Immature natural killer cell (primary cell): ENCODE measurements around the gene EPB41L1. TPM values are rescaled to one million over a fixed set of nuclear protein-coding genes. Genes with fewer than 3 reads are reported as not detected.

Source experiments
- DNase-seq, 3 donors: peaks; one replicate each; pipeline ENCODE4 v3.0.0; 2022; ENCODE audit warnings: mixed read lengths in 1 of 3
- H3K27ac Mint-ChIP-seq, 6 donors: one replicate each; pipeline ENCODE4 v1.8.0; 2020; ENCODE audit warnings: mixed read lengths in 6 of 6, mild to moderate bottlenecking in 5 of 6, inconsistent platforms in 4 of 6, moderate library complexity in 3 of 6
- H3K27me3 Mint-ChIP-seq, 3 donors: one replicate each; pipeline ENCODE4 v1.8.0; 2020 to 2021; ENCODE audit warnings: low read depth in 3 of 3, mild to moderate bottlenecking in 3 of 3, mixed read lengths in 3 of 3, moderate library complexity in 3 of 3, inconsistent platforms in 1 of 3
- H3K36me3 Mint-ChIP-seq, 3 donors: one replicate each; pipeline ENCODE4 v1.8.0; 2020; ENCODE audit warnings: mixed read lengths in 3 of 3, inconsistent platforms in 2 of 3, mild to moderate bottlenecking in 2 of 3
- H3K4me1 Mint-ChIP-seq, 2 donors: one replicate each; pipeline ENCODE4 v1.8.0; 2020; ENCODE audit warnings: inconsistent platforms in 2 of 2, mild to moderate bottlenecking in 2 of 2, mixed read lengths in 2 of 2, moderate library complexity in 1 of 2
- H3K4me3 Mint-ChIP-seq, 5 donors: one replicate each; pipeline ENCODE4 v1.8.0; 2020; ENCODE audit warnings: mild to moderate bottlenecking in 5 of 5, mixed read lengths in 5 of 5, inconsistent platforms in 3 of 5, moderate library complexity in 3 of 5
- H3K9me3 Mint-ChIP-seq, 6 donors: one replicate each; pipeline ENCODE4 v1.8.0; 2020; ENCODE audit warnings: mild to moderate bottlenecking in 6 of 6, mixed read lengths in 6 of 6, inconsistent platforms in 4 of 6, moderate library complexity in 3 of 6
- polyA plus RNA-seq, 3 donors: library from polyadenylated mRNA; unstranded; fragments of 300-500 nt; fragmentation: Illumina TruSeq; gene quantifications; one replicate each; pipeline ENCODE4 v1.2.3, GENCODE V29; 2021

EPB41L1 gene
- polyA plus RNA-seq, 3 donors from 2014 or later = not detected

DNA sequence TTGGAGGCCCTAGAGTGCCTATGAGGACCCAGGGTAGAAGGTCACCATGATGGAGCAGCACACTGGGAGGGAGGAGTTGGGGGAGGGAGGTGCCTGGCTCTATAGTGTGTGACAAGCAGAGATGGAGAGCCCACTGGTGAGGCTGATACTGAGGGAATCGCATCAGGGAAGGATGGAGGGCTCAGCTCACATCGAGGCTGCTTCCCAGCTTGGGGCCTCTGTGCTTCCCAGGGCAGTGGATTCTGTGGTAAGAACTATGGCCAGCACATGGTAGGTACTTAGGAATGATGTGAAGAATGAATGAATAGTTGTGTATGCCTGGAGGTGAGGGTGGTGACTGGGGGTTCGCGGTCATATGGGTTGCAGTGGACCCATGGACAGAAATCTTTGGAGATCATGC lies 1.3 kb upstream of the EPB41L1 start:
- DNase-seq = no peak
- Mint-ChIP-seq H3K27me3 (peaks cover 0 to 16% (median 7%) of the 10 kb centered on the region in 3 donors), H3K4me3 (peak overlapping the region; percentile 14 to 71 (median 51)), H3K4me1 (peaks cover 0 to 4% of the 10 kb centered on the region in 2 donors), H3K27ac (peak overlapping the region in 1 of 6 donors; percentile 40), H3K9me3 (peaks cover 0 to 2% (median 0%) of the 10 kb centered on the region in 6 donors), H3K36me3 (peaks cover 0 to 3% (median 0%) of the 10 kb centered on the region in 3 donors)

DNA sequence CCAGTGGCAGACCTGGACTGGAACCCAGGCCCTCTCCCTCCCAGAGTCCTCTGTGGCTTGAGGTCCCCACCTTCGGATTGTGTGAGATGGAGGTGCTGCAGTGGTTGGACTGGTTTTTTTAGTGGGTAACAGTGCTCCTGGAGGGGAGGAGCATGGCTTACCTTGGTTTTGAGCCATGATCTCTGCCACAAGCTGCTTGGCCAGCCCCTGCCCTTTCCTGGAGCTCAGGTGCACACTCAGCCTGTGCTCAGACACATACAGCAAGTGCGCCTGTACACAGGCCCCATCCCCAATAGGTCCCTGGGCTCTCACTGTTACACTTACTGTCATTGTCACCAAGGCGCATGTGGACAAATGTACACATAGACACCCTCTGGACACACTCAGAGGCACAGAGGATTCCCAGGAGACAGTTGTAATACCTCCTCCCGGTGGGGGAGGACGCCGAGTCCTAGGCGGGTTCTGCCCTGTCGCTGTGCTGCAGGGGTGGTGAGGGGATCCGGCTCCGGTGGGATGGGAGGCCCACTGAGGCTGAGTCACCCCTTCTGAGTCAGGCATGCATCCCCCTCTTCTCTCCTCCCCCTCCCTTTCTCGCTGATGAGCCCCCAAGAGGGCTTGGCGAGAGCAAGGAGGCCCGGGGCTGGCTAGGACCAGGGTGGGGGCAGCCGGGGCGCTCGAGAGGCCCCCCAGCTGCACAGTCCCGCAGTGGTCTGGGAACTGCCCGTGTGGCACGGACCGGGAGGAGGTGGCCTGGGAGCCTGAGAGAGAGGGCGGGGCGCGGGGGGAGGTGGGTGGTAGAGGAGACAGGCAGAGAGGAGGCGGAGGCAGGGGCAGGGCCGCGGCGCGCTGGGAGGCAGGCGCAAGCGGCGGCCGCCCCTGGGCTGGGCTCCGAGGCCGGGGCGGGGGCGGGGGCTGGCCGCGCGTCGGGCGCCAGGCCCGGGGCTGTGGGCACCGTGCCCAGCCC lies 522 bp upstream of the EPB41L1 start:
- H3K4me3 Mint-ChIP-seq = peak overlapping the region in 3 of 5 donors; percentile 27 to 71 (median 38)
- H3K27ac Mint-ChIP-seq = no peak overlapping the region
- peaks cover 0 to 3% (median 0%) of the 10 kb centered on the region in 3 donors for H3K36me3 Mint-ChIP-seq
- peak in 2 of 3 donors; percentile 12 to 17 for DNase-seq
- H3K27me3 Mint-ChIP-seq = peaks cover 0 to 18% (median 7%) of the 10 kb centered on the region in 3 donors
- peaks cover 0 to 2% (median 0%) of the 10 kb centered on the region in 6 donors for H3K9me3 Mint-ChIP-seq
- H3K4me1 Mint-ChIP-seq = peaks cover 0 to 4% of the 10 kb centered on the region in 2 donors

DNA sequence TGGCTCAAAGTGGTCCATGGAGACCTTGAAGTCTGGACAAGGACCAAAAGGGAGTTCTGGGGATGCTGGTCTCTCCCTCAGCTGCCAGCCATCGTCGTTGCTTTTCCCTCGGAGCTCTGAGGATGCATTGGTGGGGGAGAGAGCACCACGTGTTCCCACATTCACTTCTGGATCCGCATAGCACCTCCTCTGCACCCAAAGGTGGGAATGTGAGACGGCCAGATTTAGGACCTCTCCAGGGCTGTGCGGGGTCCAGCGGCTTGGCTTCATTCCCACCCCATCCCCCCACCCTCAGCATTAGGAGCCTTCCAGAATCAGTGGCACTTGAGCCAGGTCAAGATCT lies 1.1 kb downstream of the EPB41L1 start:
- peaks cover 0 to 2% (median 0%) of the 10 kb centered on the region in 6 donors for H3K9me3 Mint-ChIP-seq
- peaks cover 0 to 3% (median 0%) of the 10 kb centered on the region in 3 donors for H3K36me3 Mint-ChIP-seq
- H3K4me3 Mint-ChIP-seq = peak overlapping the region in 2 of 5 donors; percentile 69 to 81

DNA sequence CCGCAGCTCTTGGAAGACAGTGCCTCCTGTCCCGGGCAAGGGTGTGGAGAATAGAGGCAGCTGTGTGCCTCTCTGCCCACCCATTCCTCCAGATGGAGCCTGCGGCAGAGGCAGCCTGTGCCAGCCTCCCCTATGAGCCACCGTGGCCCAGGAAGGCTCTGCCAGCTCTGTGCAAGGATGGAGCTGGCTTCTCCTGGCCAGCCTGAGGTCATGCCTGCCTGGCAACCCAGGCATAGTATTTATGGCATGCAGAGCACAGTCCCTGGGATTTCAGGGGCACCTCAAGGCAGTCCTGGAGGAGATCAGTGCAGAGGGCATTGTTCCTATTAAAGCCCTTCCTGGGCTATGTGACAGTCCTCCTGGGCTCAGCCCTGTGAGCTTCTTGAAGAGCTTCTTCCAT lies 1.5 kb downstream of the EPB41L1 start:
- no peak overlapping the region for H3K27ac Mint-ChIP-seq

More for the DNA sequence above, 1.1 kb downstream of the EPB41L1 start:
- H3K4me1 Mint-ChIP-seq = peaks cover 0 to 4% of the 10 kb centered on the region in 2 donors
- no peak overlapping the region for H3K27ac Mint-ChIP-seq
- no peak for DNase-seq
- H3K27me3 Mint-ChIP-seq = peaks cover 0 to 18% (median 7%) of the 10 kb centered on the region in 3 donors

DNA sequence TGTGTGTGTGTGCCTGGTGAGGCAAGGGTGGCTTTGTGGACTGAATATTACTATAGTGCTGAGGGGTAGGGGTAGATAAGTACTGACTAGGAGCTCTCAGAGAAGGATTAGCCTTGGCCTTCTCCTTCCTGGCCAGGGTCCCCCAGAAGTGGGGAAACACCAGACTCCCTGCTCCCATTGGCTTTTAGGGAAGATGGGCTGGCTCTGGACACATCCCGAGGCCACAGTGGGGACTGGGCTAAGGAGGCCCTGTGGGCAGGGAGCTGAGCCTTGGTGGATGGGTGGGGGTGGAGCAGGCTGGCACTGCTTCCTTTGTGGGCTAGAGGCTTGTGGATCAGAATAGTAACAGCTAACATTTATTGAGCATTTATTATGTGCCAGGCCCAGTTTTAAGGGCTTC lies 3.1 kb downstream of the EPB41L1 start:
- H3K36me3 Mint-ChIP-seq = peaks cover 0 to 3% (median 0%) of the 10 kb centered on the region in 3 donors
- H3K4me1 Mint-ChIP-seq = peaks cover 0 to 4% of the 10 kb centered on the region in 2 donors
- no peak for DNase-seq
- no peak overlapping the region for H3K27ac Mint-ChIP-seq
- H3K9me3 Mint-ChIP-seq = peaks cover 0 to 2% (median 0%) of the 10 kb centered on the region in 6 donors
- H3K27me3 Mint-ChIP-seq = peaks cover 0 to 11% (median 5%) of the 10 kb centered on the region in 3 donors
- no peak overlapping the region for H3K4me3 Mint-ChIP-seq

More for the DNA sequence above, 1.5 kb downstream of the EPB41L1 start:
- H3K9me3 Mint-ChIP-seq = peaks cover 0 to 2% (median 0%) of the 10 kb centered on the region in 6 donors
- peaks cover 0 to 4% of the 10 kb centered on the region in 2 donors for H3K4me1 Mint-ChIP-seq
- no peak overlapping the region for H3K4me3 Mint-ChIP-seq
- H3K36me3 Mint-ChIP-seq = peaks cover 0 to 3% (median 0%) of the 10 kb centered on the region in 3 donors
- DNase-seq = no peak
- H3K27me3 Mint-ChIP-seq = peaks cover 0 to 14% (median 7%) of the 10 kb centered on the region in 3 donors

DNA sequence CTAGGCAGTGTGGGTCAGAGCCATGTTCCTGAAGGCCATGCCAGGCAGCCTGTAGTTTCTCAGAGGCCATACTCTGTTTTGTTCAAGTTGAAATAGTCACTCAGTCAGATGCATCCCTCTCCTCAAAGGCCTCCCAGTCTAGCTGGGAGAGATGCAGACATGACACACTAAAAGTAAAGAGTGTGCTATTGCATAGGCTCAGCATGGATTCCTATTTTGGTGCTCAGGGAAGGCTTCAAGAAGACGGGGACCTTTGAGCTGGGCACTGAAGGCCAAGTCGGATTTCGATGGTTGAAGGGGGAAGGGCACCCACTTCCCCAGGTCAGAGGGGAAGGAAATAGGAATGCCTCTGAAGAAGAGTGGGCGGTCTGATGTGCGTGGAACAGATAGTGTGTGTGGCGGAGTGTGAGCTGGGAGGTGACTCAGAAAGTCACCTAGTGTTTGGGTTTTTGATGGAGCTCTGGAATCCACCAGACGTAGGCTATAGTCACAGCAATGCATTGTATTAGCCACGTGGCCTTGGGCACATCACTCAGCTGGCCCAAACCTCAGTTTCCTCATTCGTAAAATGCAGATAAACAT lies 3.7 kb downstream of the EPB41L1 start:
- Mint-ChIP-seq H3K9me3 (peaks cover 0 to under 1% (median 0%) of the 10 kb centered on the region in 6 donors), H3K4me3 (no peak overlapping the region), H3K4me1 (peaks cover 0 to 4% of the 10 kb centered on the region in 2 donors), H3K27me3 (peaks cover 0 to 11% (median 4%) of the 10 kb centered on the region in 3 donors), H3K27ac (no peak overlapping the region), H3K36me3 (peaks cover 0 to under 1% (median 0%) of the 10 kb centered on the region in 3 donors)
- DNase-seq = no peak

DNA sequence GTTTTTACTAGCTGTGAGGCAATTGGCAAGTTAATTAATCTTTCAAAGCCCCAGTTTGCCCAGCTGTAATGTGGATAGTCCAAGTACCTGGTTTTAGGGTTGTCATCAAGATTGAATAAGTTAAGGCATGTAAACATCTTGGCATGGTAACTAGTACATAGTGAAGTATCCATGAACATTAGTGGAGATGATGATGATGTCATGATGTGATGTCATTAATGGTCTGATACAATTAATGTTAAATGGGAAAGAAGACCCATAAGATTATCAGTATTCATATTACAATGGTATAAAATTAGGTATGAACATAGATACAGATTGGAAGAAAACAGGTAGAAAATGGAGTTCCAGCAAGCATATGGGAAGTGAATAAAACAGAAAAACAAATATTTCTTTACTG lies 5.3 kb downstream of the EPB41L1 start:
- no peaks in the 10 kb centered on the region for H3K36me3 Mint-ChIP-seq
- H3K27me3 Mint-ChIP-seq = peaks cover 0 to 14% (median 5%) of the 10 kb centered on the region in 3 donors
- no peaks in the 10 kb centered on the region for H3K9me3 Mint-ChIP-seq
- peaks cover 0 to 4% of the 10 kb centered on the region in 2 donors for H3K4me1 Mint-ChIP-seq
- DNase-seq = no peak
- no peak overlapping the region for H3K4me3 Mint-ChIP-seq
- no peak overlapping the region for H3K27ac Mint-ChIP-seq

DNA sequence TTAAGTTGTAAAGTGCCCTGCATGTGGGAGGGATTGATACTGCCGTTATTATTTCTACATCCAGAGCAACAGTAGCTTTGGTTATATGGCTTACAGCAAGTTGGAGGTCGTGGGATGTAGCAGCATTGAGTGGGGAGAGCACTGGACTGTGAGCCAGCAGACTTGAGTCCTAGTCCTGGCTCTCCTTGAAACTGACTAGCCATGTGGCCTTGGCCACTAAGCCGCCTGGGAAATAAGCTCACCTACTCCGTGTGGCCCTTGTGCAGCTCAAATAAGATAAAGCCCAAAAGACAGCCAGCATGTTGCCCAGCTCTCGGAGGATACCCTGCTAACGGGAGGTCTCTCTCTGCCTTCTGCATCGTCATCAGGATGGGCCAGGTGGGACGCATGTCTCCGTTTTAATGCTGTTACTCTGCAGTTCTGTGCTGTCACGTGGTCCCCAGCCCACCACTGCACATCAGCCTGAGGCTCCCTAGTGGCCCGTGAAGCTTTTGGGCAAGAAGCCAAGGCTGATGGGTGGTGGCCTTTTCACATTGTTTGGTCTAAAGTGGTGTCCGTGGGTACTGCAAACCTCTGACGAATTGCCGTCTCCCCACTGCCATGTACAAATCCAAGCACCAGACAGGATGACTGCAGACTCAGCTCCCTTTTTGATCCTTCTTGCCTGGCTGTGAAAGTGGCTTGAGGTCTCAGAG lies 7.9 kb downstream of the EPB41L1 start:
- no peak for DNase-seq
- no peaks in the 10 kb centered on the region for H3K9me3 Mint-ChIP-seq
- H3K4me1 Mint-ChIP-seq = no peaks in the 10 kb centered on the region
- H3K36me3 Mint-ChIP-seq = no peaks in the 10 kb centered on the region
- H3K27ac Mint-ChIP-seq = no peak overlapping the region
- H3K27me3 Mint-ChIP-seq = peaks cover 0 to 11% (median 1%) of the 10 kb centered on the region in 3 donors
- no peak overlapping the region for H3K4me3 Mint-ChIP-seq

DNA sequence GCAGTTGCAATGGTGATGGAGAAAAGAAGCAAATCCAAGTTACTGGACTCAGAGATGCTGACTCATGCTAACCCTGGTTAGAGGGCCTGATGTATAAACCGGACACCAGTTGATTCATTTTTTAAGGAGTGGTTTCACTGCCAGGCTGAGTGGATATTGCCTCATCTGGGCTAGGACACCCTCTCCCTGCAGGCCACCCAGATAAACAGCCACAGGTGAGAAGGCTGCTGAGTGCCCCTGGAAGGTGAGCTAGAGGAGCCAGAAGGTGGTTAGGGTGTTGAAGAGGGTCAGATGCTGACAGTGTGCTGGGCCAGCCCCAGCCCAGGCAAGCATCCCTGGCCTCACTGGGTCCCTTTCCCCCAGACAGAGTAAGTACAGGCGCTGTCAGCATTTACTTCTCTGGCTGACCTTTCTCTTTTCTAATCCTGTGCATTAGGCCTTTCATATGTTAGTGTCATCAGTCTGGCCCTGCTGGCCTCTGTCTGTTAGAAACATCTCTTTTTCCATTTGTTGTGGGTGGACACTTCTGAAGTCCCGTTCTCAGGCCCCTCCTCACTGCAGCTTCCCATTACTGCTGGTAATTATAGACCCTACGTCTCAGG lies 13.5 kb downstream of the EPB41L1 start:
- Mint-ChIP-seq H3K27ac (no peak overlapping the region), H3K4me3 (no peak overlapping the region), H3K36me3 (no peaks in the 10 kb centered on the region), H3K9me3 (no peaks in the 10 kb centered on the region), H3K27me3 (peaks cover 4 to 11% (median 4%) of the 10 kb centered on the region in 3 donors), H3K4me1 (peaks cover 2% of the 10 kb centered on the region in 2 donors)
- DNase-seq = no peak

DNA sequence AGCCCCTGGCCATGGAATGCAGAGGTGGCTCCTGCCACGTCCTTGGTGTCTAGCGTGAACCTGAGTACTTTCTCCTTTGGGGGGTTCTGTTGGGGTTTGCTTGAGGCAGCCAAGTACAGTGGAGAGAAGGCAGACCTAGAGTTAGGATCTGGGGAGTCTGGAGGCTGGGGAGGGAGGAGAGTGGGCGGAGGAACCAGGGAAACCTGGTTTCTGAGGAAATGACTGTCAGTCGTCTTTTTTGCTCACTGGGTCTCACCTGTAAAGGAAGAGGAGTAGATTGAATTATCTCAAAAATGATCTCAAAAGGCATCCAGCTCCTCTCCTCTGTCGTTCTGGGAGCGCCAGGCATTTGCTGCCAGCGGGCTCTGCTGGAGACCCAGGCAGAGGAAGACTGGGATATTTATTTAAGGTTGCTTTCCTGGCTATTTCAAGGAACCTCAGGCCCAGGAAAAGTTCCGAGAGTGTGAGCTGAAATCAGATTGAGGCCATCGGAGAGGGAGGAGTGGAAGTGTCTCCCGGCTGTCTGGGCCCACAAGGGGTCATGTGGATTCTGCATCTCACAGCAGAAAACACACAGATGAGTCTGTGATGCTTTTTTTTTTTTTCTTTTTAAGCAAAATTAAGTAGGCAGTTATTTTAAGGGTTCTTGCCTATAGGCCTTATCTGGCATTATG lies 16.1 kb downstream of the EPB41L1 start:
- peaks cover 4 to 10% of the 10 kb centered on the region in 2 donors for H3K4me1 Mint-ChIP-seq
- DNase-seq = no peak
- no peaks in the 10 kb centered on the region for H3K36me3 Mint-ChIP-seq
- no peak overlapping the region for H3K4me3 Mint-ChIP-seq
- peaks cover 3 to 11% (median 4%) of the 10 kb centered on the region in 3 donors for H3K27me3 Mint-ChIP-seq
- H3K27ac Mint-ChIP-seq = no peak overlapping the region
- no peaks in the 10 kb centered on the region for H3K9me3 Mint-ChIP-seq

DNA sequence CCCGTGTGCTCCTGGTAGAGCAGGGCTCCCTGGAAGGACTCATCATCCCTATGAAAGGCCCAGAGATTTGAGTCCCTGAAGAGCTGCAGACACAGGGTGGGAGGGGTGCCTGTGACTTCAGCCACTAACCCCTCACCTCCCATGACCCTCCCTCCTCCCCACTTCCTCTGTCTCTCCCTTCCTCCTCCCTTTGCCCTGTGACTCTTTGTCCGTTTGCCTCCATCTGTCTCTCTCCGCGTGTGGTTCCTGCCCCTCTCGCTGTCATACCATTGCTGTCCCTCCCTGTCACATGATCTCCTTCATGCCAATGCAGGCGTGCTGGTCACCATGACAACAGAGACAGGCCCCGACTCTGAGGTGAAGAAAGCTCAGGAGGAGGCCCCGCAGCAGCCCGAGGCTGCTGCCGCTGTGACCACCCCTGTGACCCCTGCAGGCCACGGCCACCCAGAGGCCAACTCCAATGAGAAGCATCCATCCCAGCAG lies 19.0 kb downstream of the EPB41L1 start:
- H3K27me3 Mint-ChIP-seq = peaks cover 3 to 8% (median 4%) of the 10 kb centered on the region in 3 donors
- peaks cover 4 to 10% of the 10 kb centered on the region in 2 donors for H3K4me1 Mint-ChIP-seq
- DNase-seq = peak; percentile 13 to 18 (median 17)
- H3K36me3 Mint-ChIP-seq = no peaks in the 10 kb centered on the region
- H3K9me3 Mint-ChIP-seq = no peaks in the 10 kb centered on the region
- peak overlapping the region in 2 of 6 donors; percentile 31 to 40 for H3K27ac Mint-ChIP-seq
- peak overlapping the region in 1 of 5 donors; percentile 70 for H3K4me3 Mint-ChIP-seq

DNA sequence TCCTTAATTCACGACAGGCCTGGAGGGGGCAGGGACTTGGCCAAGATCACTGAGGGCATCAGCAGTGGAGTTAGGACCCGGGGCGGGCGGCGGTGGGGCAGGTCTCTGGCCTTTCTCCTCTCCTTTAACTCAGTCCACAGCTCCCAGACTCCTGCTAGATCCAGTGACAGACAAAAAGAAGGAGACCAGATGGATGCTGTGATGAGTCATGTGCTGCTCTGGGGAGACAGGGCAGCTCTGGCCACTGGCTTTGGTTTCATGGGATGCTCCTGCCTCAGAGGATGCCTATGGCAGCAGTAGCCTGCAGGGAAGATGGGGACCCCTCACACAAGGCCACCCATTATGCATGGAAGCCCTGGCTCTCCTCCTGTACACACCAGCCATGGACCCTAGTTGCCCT lies 20.5 kb downstream of the EPB41L1 start:
- H3K4me3 Mint-ChIP-seq = no peak overlapping the region
- peaks cover 4 to 10% of the 10 kb centered on the region in 2 donors for H3K4me1 Mint-ChIP-seq
- H3K27ac Mint-ChIP-seq = peak overlapping the region in 1 of 6 donors; percentile 40
- H3K27me3 Mint-ChIP-seq = peaks cover 1 to 4% (median 3%) of the 10 kb centered on the region in 3 donors
- DNase-seq = no peak
- H3K36me3 Mint-ChIP-seq = no peaks in the 10 kb centered on the region
- H3K9me3 Mint-ChIP-seq = no peaks in the 10 kb centered on the region
